SK-N-SH treated with all-trans-retinoic acid at 6 μM for 48 hours (cell line): ENCODE measurements around the gene LRMDA.

Experiments used
- ATAC-seq: fragments of 200-7000 bp; cut with Tn5 transposase; 3 replicates; pipeline ENCODE4 v1.9.1; 2020; ENCODE audit warnings: mild to moderate bottlenecking, moderate library complexity
- ARNTL ChIP-seq: fragments of 450-650 bp; formaldehyde crosslinking; IDR thresholded peaks from 2 replicates; pipeline ENCODE4 v1.5.0; 2020; ENCODE audit warnings: low read depth, mild to moderate bottlenecking, moderate library complexity, borderline replicate concordance
- BACH2 ChIP-seq: fragments of 250-450 bp; sonication (Bioruptor Pico); IDR thresholded peaks from 2 replicates; pipeline ENCODE4 v1.9.0; 2021; ENCODE audit warnings: mild to moderate bottlenecking, borderline replicate concordance
- CSDC2 ChIP-seq: fragments of 250-450 bp; sonication (Bioruptor Pico); IDR thresholded peaks from 2 replicates; pipeline ENCODE4 v1.5.0; 2020; ENCODE audit warnings: mild to moderate bottlenecking, moderate library complexity
- GLIS3 ChIP-seq: fragments of 250-450 bp; sonication (Bioruptor Pico); IDR thresholded peaks from 2 replicates; pipeline ENCODE4 v1.5.0; 2020; ENCODE audit warnings: mild to moderate bottlenecking, moderate library complexity
- ISL1 ChIP-seq: fragments of 250-450 bp; sonication (Bioruptor Pico); IDR thresholded peaks from 2 replicates; pipeline ENCODE4 v2.1.2; 2022; ENCODE audit warnings: mild to moderate bottlenecking, moderate library complexity
- OSR1 ChIP-seq: fragments of 250-450 bp; sonication (Bioruptor Pico); IDR thresholded peaks from 2 replicates; pipeline ENCODE4 v1.8.0; 2022; ENCODE audit warnings: moderate library complexity, mild to moderate bottlenecking, inconsistent platforms
- PPARA ChIP-seq: fragments of 250-450 bp; sonication (Bioruptor Pico); IDR thresholded peaks from 2 replicates; pipeline ENCODE4 v1.5.0; 2020; ENCODE audit warnings: mild to moderate bottlenecking, borderline replicate concordance
- RARB ChIP-seq: fragments of 250-450 bp; sonication (Bioruptor Pico); IDR thresholded peaks from 2 replicates; pipeline ENCODE4 v1.8.0; 2021; ENCODE audit warnings: mild to moderate bottlenecking, moderate library complexity
- SNAI2 ChIP-seq: fragments of 250-450 bp; sonication (Bioruptor Pico); IDR thresholded peaks from 2 replicates; pipeline ENCODE4 v1.5.0; 2020; ENCODE audit warnings: mild to moderate bottlenecking, moderate library complexity
- TCF4 ChIP-seq: fragments of 250-450 bp; sonication (Bioruptor Pico); IDR thresholded peaks from 2 replicates; pipeline ENCODE4 v1.8.0; 2021; ENCODE audit warnings: mild to moderate bottlenecking, moderate library complexity, borderline replicate concordance
- TOX ChIP-seq: fragments of 250-450 bp; sonication (Bioruptor Pico); IDR thresholded peaks from 2 replicates; pipeline ENCODE4 v1.8.0; 2021; ENCODE audit warnings: mild to moderate bottlenecking, moderate library complexity, borderline replicate concordance
- ZC3H10 ChIP-seq: fragments of 250-450 bp; sonication (Bioruptor Pico); IDR thresholded peaks from 2 replicates; pipeline ENCODE4 v1.5.1; 2021; ENCODE audit warnings: mild to moderate bottlenecking, moderate library complexity
- ZNF565 ChIP-seq: fragments of 450-650 bp; formaldehyde crosslinking; conservative IDR thresholded peaks from 2 replicates; pipeline ENCODE4 v1.5.0; 2020; ENCODE audit warnings: low read depth, mild to moderate bottlenecking, moderate library complexity
- ZNF70 ChIP-seq: fragments of 450-650 bp; formaldehyde crosslinking; IDR thresholded peaks from 2 replicates; pipeline ENCODE4 v1.5.0; 2020; ENCODE audit warnings: mild to moderate bottlenecking, moderate library complexity
- TF ChIP-seq, protein P1 (sequence below): fragments of 250-450 bp; sonication (Bioruptor Pico); IDR thresholded peaks from 2 replicates; pipeline ENCODE4 v1.8.0; 2020; ENCODE audit warnings: mild to moderate bottlenecking, moderate library complexity, borderline replicate concordance
- TF ChIP-seq, protein P2 (sequence below): fragments of 250-450 bp; sonication (Bioruptor Pico); IDR thresholded peaks from 2 replicates; pipeline ENCODE4 v1.5.0; 2020; ENCODE audit warnings: mild to moderate bottlenecking, moderate library complexity
- TF ChIP-seq, protein P3 (sequence below): fragments of 250-450 bp; sonication (Bioruptor Pico); IDR thresholded peaks from 2 replicates; pipeline ENCODE4 v1.8.0; 2021; ENCODE audit warnings: low read depth, mild to moderate bottlenecking, moderate library complexity, borderline replicate concordance
- TF ChIP-seq, protein P4 (sequence below): fragments of 250-450 bp; sonication (Bioruptor Pico); IDR thresholded peaks from 2 replicates; pipeline ENCODE4 v1.5.1; 2020; ENCODE audit warnings: low read depth, mild to moderate bottlenecking, moderate library complexity
- TF ChIP-seq, protein P5 (sequence below): fragments of 250-450 bp; sonication (Bioruptor Pico); IDR thresholded peaks from 2 replicates; pipeline ENCODE4 v1.5.1; 2021; ENCODE audit warnings: mild to moderate bottlenecking, moderate library complexity

LRMDA gene

DNA sequence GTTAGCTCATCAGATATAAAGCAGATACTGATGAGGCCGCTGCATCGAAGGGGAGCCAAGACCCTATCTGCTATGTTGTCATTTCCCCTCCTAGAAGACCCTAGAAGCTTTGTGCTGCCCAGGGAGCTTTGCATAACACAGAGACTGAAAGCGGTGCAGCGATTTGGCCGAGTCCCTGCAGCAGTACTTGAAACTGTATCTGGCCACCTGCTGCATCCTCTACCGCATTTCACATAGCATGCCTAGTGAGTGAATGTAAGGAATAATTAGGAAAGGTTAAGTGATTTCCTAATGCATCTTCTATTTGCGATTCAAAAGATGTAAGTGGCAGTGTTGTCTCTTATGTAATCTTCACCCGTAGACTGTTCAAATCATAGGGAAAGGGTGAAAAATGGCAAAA, 106.7 kb downstream of the LRMDA start (continued):
- TF ChIP-seq, protein P1, sequence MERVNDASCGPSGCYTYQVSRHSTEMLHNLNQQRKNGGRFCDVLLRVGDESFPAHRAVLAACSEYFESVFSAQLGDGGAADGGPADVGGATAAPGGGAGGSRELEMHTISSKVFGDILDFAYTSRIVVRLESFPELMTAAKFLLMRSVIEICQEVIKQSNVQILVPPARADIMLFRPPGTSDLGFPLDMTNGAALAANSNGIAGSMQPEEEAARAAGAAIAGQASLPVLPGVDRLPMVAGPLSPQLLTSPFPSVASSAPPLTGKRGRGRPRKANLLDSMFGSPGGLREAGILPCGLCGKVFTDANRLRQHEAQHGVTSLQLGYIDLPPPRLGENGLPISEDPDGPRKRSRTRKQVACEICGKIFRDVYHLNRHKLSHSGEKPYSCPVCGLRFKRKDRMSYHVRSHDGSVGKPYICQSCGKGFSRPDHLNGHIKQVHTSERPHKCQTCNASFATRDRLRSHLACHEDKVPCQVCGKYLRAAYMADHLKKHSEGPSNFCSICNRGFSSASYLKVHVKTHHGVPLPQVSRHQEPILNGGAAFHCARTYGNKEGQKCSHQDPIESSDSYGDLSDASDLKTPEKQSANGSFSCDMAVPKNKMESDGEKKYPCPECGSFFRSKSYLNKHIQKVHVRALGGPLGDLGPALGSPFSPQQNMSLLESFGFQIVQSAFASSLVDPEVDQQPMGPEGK (CRISPR knock-in tag), result no peak

DNA sequence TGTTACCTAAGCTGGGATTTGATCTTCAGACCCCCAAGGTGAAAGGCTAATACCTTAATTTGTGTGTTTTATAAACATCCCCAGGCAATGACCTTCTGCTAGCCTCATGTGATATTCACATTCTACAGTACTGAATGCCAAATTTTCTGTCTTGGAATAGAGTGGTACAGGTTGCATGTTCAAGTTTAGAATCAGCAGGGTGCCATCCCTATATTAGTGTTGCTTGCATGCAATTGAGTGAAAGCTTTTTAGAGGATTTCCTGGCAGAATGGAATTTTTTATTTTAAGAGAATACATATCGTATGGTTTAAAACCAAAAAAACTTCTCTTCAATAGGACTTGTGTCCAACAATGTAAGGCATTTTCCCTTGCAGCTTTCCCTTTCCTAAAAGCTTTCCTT, 107.3 kb downstream of the LRMDA start:
- no peak for ATAC-seq
- TF ChIP-seq ARNTL (CRISPR knock-in tag) (no peak), SNAI2 (CRISPR knock-in tag) (no peak), ZNF565 (CRISPR knock-in tag) (no peak), ZNF70 (no peak), RARB (CRISPR knock-in tag) (no peak), ZC3H10 (CRISPR knock-in tag) (no peak)
- TF ChIP-seq, protein P2, sequence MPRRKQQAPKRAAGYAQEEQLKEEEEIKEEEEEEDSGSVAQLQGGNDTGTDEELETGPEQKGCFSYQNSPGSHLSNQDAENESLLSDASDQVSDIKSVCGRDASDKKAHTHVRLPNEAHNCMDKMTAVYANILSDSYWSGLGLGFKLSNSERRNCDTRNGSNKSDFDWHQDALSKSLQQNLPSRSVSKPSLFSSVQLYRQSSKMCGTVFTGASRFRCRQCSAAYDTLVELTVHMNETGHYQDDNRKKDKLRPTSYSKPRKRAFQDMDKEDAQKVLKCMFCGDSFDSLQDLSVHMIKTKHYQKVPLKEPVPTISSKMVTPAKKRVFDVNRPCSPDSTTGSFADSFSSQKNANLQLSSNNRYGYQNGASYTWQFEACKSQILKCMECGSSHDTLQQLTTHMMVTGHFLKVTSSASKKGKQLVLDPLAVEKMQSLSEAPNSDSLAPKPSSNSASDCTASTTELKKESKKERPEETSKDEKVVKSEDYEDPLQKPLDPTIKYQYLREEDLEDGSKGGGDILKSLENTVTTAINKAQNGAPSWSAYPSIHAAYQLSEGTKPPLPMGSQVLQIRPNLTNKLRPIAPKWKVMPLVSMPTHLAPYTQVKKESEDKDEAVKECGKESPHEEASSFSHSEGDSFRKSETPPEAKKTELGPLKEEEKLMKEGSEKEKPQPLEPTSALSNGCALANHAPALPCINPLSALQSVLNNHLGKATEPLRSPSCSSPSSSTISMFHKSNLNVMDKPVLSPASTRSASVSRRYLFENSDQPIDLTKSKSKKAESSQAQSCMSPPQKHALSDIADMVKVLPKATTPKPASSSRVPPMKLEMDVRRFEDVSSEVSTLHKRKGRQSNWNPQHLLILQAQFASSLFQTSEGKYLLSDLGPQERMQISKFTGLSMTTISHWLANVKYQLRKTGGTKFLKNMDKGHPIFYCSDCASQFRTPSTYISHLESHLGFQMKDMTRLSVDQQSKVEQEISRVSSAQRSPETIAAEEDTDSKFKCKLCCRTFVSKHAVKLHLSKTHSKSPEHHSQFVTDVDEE, result no peak
- TF ChIP-seq, protein P3, sequence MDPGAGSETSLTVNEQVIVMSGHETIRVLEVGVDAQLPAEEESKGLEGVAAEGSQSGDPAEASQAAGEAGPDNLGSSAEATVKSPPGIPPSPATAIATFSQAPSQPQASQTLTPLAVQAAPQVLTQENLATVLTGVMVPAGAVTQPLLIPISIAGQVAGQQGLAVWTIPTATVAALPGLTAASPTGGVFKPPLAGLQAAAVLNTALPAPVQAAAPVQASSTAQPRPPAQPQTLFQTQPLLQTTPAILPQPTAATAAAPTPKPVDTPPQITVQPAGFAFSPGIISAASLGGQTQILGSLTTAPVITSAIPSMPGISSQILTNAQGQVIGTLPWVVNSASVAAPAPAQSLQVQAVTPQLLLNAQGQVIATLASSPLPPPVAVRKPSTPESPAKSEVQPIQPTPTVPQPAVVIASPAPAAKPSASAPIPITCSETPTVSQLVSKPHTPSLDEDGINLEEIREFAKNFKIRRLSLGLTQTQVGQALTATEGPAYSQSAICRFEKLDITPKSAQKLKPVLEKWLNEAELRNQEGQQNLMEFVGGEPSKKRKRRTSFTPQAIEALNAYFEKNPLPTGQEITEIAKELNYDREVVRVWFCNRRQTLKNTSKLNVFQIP (CRISPR knock-in tag), result no peak
- TF ChIP-seq, all 23 proteins: peak for 0

DNA sequence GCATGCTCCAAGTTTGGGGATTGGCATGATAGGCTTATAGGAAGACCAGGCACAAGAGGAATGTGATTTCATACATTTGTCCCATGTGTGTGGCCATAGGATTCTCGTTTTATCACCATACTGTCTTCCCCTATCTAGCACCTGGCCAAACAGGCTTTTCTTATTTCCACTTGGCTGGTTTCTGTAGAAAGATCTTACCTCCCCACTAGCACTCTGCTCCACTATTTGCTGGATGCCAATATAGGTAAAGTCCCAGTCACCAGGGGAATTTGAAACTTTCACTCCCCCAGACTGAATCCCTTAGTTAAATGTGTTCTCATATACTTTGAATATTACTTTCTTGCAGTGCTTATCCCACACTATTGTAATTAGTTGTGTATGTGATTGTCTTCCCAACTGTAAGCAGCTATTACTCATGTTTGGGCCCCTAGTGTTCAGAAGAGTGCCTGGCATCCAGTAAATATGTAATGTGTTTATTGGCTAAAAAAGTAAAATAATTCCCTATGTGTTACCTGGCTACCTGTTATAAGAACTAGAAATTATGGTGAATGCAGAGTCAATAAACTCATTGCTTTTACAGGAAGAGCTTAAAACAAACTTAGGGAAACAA, 109.0 kb downstream of the LRMDA start:
- no peak for ATAC-seq
- TF ChIP-seq RARB (CRISPR knock-in tag) (no peak), ISL1 (CRISPR knock-in tag) (no peak), GLIS3 (no peak), OSR1 (CRISPR knock-in tag) (no peak), CSDC2 (CRISPR knock-in tag) (no peak)
- TF ChIP-seq, protein P3 (CRISPR knock-in tag), result no peak

DNA sequence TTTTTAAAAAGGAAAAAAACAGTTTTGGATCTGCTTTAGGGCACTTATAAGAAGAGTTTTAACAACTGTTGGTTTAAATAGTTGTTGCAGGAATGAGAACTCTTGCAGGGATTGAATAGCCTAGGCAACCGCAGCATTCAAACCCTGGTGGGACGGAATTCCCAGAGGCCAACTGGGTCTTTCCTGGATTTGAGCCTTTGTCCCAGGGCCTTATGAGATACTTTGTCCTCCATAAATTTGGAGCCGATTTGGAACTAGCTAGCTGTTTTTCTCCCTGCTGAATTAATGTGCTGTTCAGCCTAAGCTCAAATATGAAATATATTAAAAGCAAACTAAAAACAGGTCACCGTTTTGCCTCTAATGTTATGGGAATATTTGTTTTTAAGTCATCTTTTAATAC, 109.6 kb downstream of the LRMDA start:
- no peak for ATAC-seq
- TF ChIP-seq ZNF70, result no peak
- no peak for TF ChIP-seq PPARA (CRISPR knock-in tag)
- no peak for TF ChIP-seq RARB (CRISPR knock-in tag)
- no peak for TF ChIP-seq BACH2
- no peak for TF ChIP-seq SNAI2 (CRISPR knock-in tag)
- no peak for TF ChIP-seq GLIS3
- TF ChIP-seq, protein P4, sequence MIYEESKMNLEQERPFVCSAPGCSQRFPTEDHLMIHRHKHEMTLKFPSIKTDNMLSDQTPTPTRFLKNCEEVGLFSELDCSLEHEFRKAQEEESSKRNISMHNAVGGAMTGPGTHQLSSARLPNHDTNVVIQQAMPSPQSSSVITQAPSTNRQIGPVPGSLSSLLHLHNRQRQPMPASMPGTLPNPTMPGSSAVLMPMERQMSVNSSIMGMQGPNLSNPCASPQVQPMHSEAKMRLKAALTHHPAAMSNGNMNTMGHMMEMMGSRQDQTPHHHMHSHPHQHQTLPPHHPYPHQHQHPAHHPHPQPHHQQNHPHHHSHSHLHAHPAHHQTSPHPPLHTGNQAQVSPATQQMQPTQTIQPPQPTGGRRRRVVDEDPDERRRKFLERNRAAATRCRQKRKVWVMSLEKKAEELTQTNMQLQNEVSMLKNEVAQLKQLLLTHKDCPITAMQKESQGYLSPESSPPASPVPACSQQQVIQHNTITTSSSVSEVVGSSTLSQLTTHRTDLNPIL, result no peak
- TF ChIP-seq, protein P3 (CRISPR knock-in tag), result no peak
- no peak for TF ChIP-seq TCF4 (CRISPR knock-in tag)
- no peak for TF ChIP-seq TOX
- TF ChIP-seq, protein P2, result no peak
- TF ChIP-seq ARNTL (CRISPR knock-in tag), result no peak
- no peak for TF ChIP-seq CSDC2 (CRISPR knock-in tag)
- TF ChIP-seq, protein P5, sequence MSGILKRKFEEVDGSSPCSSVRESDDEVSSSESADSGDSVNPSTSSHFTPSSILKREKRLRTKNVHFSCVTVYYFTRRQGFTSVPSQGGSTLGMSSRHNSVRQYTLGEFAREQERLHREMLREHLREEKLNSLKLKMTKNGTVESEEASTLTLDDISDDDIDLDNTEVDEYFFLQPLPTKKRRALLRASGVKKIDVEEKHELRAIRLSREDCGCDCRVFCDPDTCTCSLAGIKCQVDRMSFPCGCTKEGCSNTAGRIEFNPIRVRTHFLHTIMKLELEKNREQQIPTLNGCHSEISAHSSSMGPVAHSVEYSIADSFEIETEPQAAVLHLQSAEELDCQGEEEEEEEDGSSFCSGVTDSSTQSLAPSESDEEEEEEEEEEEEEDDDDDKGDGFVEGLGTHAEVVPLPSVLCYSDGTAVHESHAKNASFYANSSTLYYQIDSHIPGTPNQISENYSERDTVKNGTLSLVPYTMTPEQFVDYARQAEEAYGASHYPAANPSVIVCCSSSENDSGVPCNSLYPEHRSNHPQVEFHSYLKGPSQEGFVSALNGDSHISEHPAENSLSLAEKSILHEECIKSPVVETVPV (CRISPR knock-in tag), result no peak
- no peak for TF ChIP-seq OSR1 (CRISPR knock-in tag)
